HG03280 (cell line): ENCODE results near the gene EIF4EBP2.

Experiments used
- ATAC-seq: cut with Tn5 transposase; IDR thresholded peaks from one replicate; pipeline ENCODE4 v1.9.1; 2021; ENCODE audit warnings: mild to moderate bottlenecking, moderate library complexity; ENCODE audit not compliant: unreplicated experiment

EIF4EBP2 gene

GRCh38 chr10:70430493-70431445 is 26.8 kb downstream of the EIF4EBP2 start:
- no peak for ATAC-seq

GRCh38 chr10:70432101-70432500 is 28.2 kb downstream of the EIF4EBP2 start:
- no peak for ATAC-seq

GRCh38 chr10:70432561-70433263 is 28.8 kb downstream of the EIF4EBP2 start:
- no peak for ATAC-seq

- ATAC-seq, result no peak
Measured at GRCh38 chr10:70433581-70434280, 29.8 kb downstream of the EIF4EBP2 start.

- no peak for ATAC-seq
Measured at GRCh38 chr10:70435241-70436085, 31.5 kb downstream of the EIF4EBP2 start.

- no peak for ATAC-seq
Measured at GRCh38 chr10:70437721-70438120, 33.8 kb downstream of the EIF4EBP2 start.

- no peak for ATAC-seq
Measured at GRCh38 chr10:70440296-70441160, 36.6 kb downstream of the EIF4EBP2 start.

GRCh38 chr10:70441161-70441894 is 37.4 kb downstream of the EIF4EBP2 start, which contains the start of gene NODAL:
TSS of gene NODAL (minus strand) at chr10:70441681. CDS start at chr10:70441667, 14 bp downstream.
- ATAC-seq, result no peak

GRCh38 chr10:70441895-70442309 is 38.0 kb downstream of the EIF4EBP2 start:
- ATAC-seq, result no peak

GRCh38 chr10:70442332-70442988 is 38.5 kb downstream of the EIF4EBP2 start:
- ATAC-seq, result no peak

- ATAC-seq, result no peak
Measured at GRCh38 chr10:70444744-70445143, 40.8 kb downstream of the EIF4EBP2 start.

GRCh38 chr10:70445718-70446657 is 42.0 kb downstream of the EIF4EBP2 start:
- no peak for ATAC-seq

- no peak for ATAC-seq
Measured at GRCh38 chr10:70448236-70448635, 44.3 kb downstream of the EIF4EBP2 start.

GRCh38 chr10:70455213-70455630 is 51.3 kb downstream of the EIF4EBP2 start:
- no peak for ATAC-seq

- ATAC-seq, result no peak
Measured at GRCh38 chr10:70456164-70456563, 52.2 kb downstream of the EIF4EBP2 start.

- ATAC-seq, result no peak
Measured at GRCh38 chr10:70457759-70458305, 53.9 kb downstream of the EIF4EBP2 start.
